NCI-H748 (cell line): Measurements from ENCODE around the gene AKNAD1.

Experiments
- DNase-seq: peaks from one replicate; lab custom pipeline; 2025; ENCODE audit not compliant: unreplicated experiment; lab: John Stamatoyannopoulos, UW

AKNAD1 gene

GRCh38 chr1:108863984-108864383, 7.1 kb upstream of the AKNAD1 start:
- no peak for DNase-seq

- DNase-seq: no peak
Measured at GRCh38 chr1:108862698-108863477, 6.0 kb upstream of the AKNAD1 start.

GRCh38 chr1:108862017-108862610, 5.2 kb upstream of the AKNAD1 start:
- DNase-seq: peak; percentile 16

GRCh38 chr1:108861566-108861965, 4.7 kb upstream of the AKNAD1 start:
- DNase-seq: no peak

- DNase-seq: no peak
Measured at GRCh38 chr1:108860190-108860907, 3.5 kb upstream of the AKNAD1 start.

- no peak for DNase-seq
Measured at GRCh38 chr1:108858230-108858950, 1.5 kb upstream of the AKNAD1 start.

- no peak for DNase-seq
Measured at GRCh38 chr1:108854221-108855019, 2.5 kb downstream of the AKNAD1 start.

- DNase-seq: no peak
Measured at GRCh38 chr1:108852221-108852975, 4.5 kb downstream of the AKNAD1 start.

- DNase-seq: no peak
Measured at GRCh38 chr1:108851567-108851966, 5.3 kb downstream of the AKNAD1 start.

- no peak for DNase-seq
Measured at GRCh38 chr1:108850929-108851328, 6.0 kb downstream of the AKNAD1 start.

GRCh38 chr1:108848806-108849205, 8.1 kb downstream of the AKNAD1 start:
- no peak for DNase-seq

GRCh38 chr1:108847494-108847893, 9.4 kb downstream of the AKNAD1 start:
- peak; percentile 18 for DNase-seq

GRCh38 chr1:108845991-108846390, 10.9 kb downstream of the AKNAD1 start:
- no peak for DNase-seq

GRCh38 chr1:108845446-108845845, 11.4 kb downstream of the AKNAD1 start:
- no peak for DNase-seq

- no peak for DNase-seq
Measured at GRCh38 chr1:108843390-108844137, 13.3 kb downstream of the AKNAD1 start.

GRCh38 chr1:108842525-108843181, 14.2 kb downstream of the AKNAD1 start:
- no peak for DNase-seq

- DNase-seq: no peak
Measured at GRCh38 chr1:108841703-108842102, 15.2 kb downstream of the AKNAD1 start.

GRCh38 chr1:108832929-108833328, 24.0 kb downstream of the AKNAD1 start:
- DNase-seq: no peak

GRCh38 chr1:108831225-108831624, 25.7 kb downstream of the AKNAD1 start:
- DNase-seq: no peak
